ENCODE data around the gene ARL6IP4. TPM values are rescaled to one million over a fixed set of nuclear protein-coding genes. Genes with fewer than 3 reads are reported as not detected.

Gene ARL6IP4
- total and polyA plus RNA-seq, 2 of the 4 experiments (the other 2 are of a cell fraction), result 161 to 254 TPM

DNA sequence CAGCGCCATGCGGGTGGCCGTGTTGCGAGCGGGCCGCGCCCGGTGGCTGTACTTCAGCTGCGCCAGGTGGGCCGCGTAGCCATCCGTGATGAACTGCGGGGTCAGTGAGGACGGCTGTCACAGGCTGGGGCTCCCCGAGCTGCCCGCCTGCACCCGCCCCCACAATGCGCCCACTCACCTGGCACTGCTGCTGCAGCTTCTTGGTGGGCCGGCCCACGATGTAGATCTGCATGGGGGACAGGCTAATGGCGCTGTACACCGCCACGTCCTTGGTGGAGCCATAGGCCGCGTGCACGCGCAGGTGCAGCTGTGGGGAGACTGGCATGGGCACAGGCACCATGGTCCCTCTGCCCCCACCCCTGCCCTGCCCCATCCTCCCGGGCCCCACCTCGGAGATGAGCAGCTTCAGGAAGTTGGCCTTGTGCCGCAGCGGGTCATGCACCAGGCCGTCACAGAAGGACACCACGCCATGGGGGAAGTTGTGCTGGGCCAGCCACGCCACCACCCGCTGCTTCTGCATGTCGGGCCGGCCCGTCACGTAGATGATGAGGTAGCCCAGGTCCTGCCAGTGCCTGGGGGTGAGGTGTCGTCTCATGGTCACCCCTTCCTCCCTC, 5.9 kb downstream of the ARL6IP4 start:
- no peak overlapping the region for H4K5ac ChIP-seq (ENCODE audit: low read depth, low read length)
- BruUV-seq (replicated peaks), result no TSS peak
- TF ChIP-seq NFE2L2 (IDR thresholded peaks at IDR 0.05; ENCODE audit: low read depth, low read length) (no peak), MAZ (IDR thresholded peaks at IDR 0.05; ENCODE audit: borderline replicate concordance, low read depth, low read length) (no peak), MAFK (IDR thresholded peaks at IDR 0.05; ENCODE audit: low read depth, low read length) (no peak), RFX5 (IDR thresholded peaks at IDR 0.05; ENCODE audit: low read depth, low read length) (no peak), MXI1 (IDR thresholded peaks at IDR 0.05; ENCODE audit: borderline replicate concordance, low read depth, low read length) (no peak), USF2 (IDR thresholded peaks at IDR 0.05; ENCODE audit: low read depth, low read length) (no peak), CHD1 (IDR thresholded peaks at IDR 0.05; ENCODE audit: low read depth, low read length) (no peak), FOS (IDR thresholded peaks at IDR 0.05; ENCODE audit: low read depth, low read length) (no peak), RCOR1 (IDR thresholded peaks at IDR 0.05; ENCODE audit: insufficient replicate concordance, low read length) (no peak)
- H3K4me1 ChIP-seq (ENCODE audit: control insufficient read depth, insufficient read depth, low read length), result peaks cover 20% of the 10 kb centered on the region
- intact Hi-C loops (cut with micrococcal nuclease), result no loop called here
- 96% methylated on average over 23 of the region's 40 CpGs; no CpG with 5 or more reads in 1 of the 2 experiments for WGBS, 2 experiments (ENCODE audit: extremely low coverage in 2 of 2, insufficient read length in 1 of 2)
- no peak overlapping the region for H2BK15ac ChIP-seq (ENCODE audit: low read depth, low read length)
- no peak overlapping the region for H3K14ac ChIP-seq (replicated peaks; ENCODE audit: low read depth, low read length)
- H2BK20ac ChIP-seq (ENCODE audit: low read depth, low read length), result no peak overlapping the region
- dilution Hi-C loops (cut with HindIII; ENCODE audit: low sequenced_read_pairs, unreplicated experiment), result loop anchor here (25.0 kb wide), 1 partner anchor 251 kb away; the partner anchor contains the start of genes MPHOSPH9 and MTRFR
- no peak overlapping the region for H2BK120ac ChIP-seq (ENCODE audit: low read depth, low read length)
- peaks cover 14% of the 10 kb centered on the region for H4K20me1 ChIP-seq (ENCODE audit: insufficient read depth, low read length)
- ATAC-seq (ENCODE audit: low read depth) (no peak), DNase-seq (no peak)
- ChIA-PET POLR2A (ENCODE audit: unreplicated experiment) (no interaction called here), CTCF (no interaction called here)
- in situ Hi-C loops (cut with MboI; ENCODE audit: low sequenced_read_pairs), result loop anchor here (10.0 kb wide), 1 partner anchor 158 kb away; no protein-coding TSS in a partner anchor
- H3K56ac ChIP-seq (ENCODE audit: extremely low read depth, insufficient read depth, low read length), result no peak overlapping the region
- H2AFZ ChIP-seq (replicated peaks; ENCODE audit: low read length, poor library complexity), result no peak overlapping the region
- peaks cover 4 to 30% of the 10 kb centered on the region in 2 experiments; a peak in 3 of 4 replicates for H3K79me1 ChIP-seq (ENCODE audit: low read depth in 1 of 2, low read length in 2 of 2)
- H3K9ac ChIP-seq (ENCODE audit: low read depth, low read length), result no peak overlapping the region
- H3K27ac ChIP-seq (ENCODE audit: insufficient read depth, low read length), result no peak overlapping the region
- H3K23ac ChIP-seq (ENCODE audit: low read depth, low read length), result no peak overlapping the region
- H2AK5ac ChIP-seq (ENCODE audit: low read depth, low read length), result no peak overlapping the region
- H2BK5ac ChIP-seq (ENCODE audit: low read depth, low read length, poor library complexity, severe bottlenecking), result no peak overlapping the region
- peaks cover 15% of the 10 kb centered on the region; the same call in 1 of the 2 replicates for H3K9me1 ChIP-seq (ENCODE audit: insufficient read depth, low read length)
- peaks cover 48% of the 10 kb centered on the region for H3K36me3 ChIP-seq (ENCODE audit: control insufficient read depth, insufficient read depth, low read length)
- no peak overlapping the region for H3K4me3 ChIP-seq (ENCODE audit: insufficient read depth, low read depth, low read length)
- no peaks in the 10 kb centered on the region for H3K27me3 ChIP-seq (ENCODE audit: control insufficient read depth, insufficient read depth, low read length)
- H2AK9ac ChIP-seq (replicated peaks; ENCODE audit: low read depth, low read length, poor library complexity), result no peak overlapping the region
- H3K4ac ChIP-seq (ENCODE audit: low read depth, low read length), result no peak overlapping the region
- H3K4me2 ChIP-seq (ENCODE audit: low read depth, low read length), result no peak overlapping the region
- no peak overlapping the region for H3K18ac ChIP-seq (ENCODE audit: low read depth, low read length)
- no peaks in the 10 kb centered on the region for H3K9me3 ChIP-seq (ENCODE audit: control insufficient read depth, insufficient read depth, low read length)
- no peak overlapping the region for H4K8ac ChIP-seq (ENCODE audit: low read depth in 2 of 2, low read length in 2 of 2)
- no peak overlapping the region for H4K91ac ChIP-seq (ENCODE audit: insufficient read depth, low read depth, low read length)

All from IMR-90 (cell line).